Stimulated activated CD8-positive, alpha-beta memory T cell treated with anti-CD3 and anti-CD28 coated beads, Interleukin-12 subunit alpha, Interleukin-12 subunit beta, amount 100 ng/mL, for 4 hours (primary cell): ENCODE measurements around the gene AKAP8.
A peak's percentile ranks its signal among the peaks of the same experiment; 100 is the strongest.
"Not testable (repeated sequence)": the region's sequence is repeated elsewhere in the genome, so short reads cannot be mapped to it uniquely, and the experiment has no call there.

Experiments used
- DNase-seq: peaks from one replicate; pipeline ENCODE4 v3.0.0-alpha.2; 2020; ENCODE audit warnings: low read depth

The AKAP8 gene

GRCh38 chr19:15379083-15379998 is at the start of gene AKAP8:
TSS of gene AKAP8 (minus strand) at chr19:15379787. CDS start at chr19:15379731, 56 bp downstream.
- peak; percentile 97 for DNase-seq

- no peak for DNase-seq
These were observed 48.4 kb upstream of the AKAP8 start for GRCh38 chr19:15427991-15428471.

DNA sequence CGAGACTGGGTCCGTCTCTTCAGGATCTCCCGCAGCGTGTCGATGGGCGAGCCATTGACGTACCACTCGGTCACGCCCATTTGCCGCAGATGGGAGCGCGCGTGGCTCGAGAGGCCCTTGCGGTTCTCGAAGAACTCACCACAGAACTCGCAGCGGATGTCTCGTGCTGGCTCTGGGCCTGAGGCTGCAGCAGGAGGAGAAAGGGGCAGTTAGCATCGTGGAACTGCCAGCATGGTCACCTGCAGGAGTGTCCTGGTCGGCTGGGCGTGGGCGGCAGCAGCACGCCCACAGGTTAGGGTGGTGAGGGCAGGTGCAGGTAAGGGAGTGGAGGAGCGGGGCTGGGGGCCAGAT is 47.7 kb upstream of the AKAP8 start:
- no peak for DNase-seq

GRCh38 chr19:15426485-15427349 is 47.1 kb upstream of the AKAP8 start:
- DNase-seq, result no peak

GRCh38 chr19:15425321-15425950 is 45.8 kb upstream of the AKAP8 start:
- no peak for DNase-seq

- DNase-seq, result no peak
These were observed 45.2 kb upstream of the AKAP8 start for GRCh38 chr19:15424692-15425272.

- DNase-seq, result no peak
These were observed 44.5 kb upstream of the AKAP8 start for GRCh38 chr19:15424121-15424520.

DNA sequence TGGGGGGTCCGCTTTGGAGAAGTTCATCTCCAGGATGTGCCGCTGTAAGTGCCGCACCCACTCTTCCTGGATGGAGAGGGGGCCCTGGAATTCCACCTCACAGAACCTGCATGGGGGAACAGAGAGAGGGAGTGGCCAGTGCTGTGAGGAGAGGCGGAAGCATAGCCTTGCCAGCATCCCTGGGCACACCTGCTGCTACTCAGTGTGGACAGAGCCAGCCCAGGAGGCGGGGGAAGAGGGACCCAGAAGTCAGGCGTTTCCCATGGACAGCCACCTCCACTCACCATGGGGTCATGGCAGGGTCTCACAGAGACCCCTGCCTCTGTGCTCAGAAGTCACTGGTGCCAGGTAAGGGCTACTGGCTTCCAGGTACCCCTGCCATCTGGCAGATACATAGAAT is 43.5 kb upstream of the AKAP8 start:
- no peak for DNase-seq

GRCh38 chr19:15422296-15423075 is 42.9 kb upstream of the AKAP8 start:
- no peak for DNase-seq

GRCh38 chr19:15421721-15422260 is 42.2 kb upstream of the AKAP8 start:
- DNase-seq, result no peak

DNA sequence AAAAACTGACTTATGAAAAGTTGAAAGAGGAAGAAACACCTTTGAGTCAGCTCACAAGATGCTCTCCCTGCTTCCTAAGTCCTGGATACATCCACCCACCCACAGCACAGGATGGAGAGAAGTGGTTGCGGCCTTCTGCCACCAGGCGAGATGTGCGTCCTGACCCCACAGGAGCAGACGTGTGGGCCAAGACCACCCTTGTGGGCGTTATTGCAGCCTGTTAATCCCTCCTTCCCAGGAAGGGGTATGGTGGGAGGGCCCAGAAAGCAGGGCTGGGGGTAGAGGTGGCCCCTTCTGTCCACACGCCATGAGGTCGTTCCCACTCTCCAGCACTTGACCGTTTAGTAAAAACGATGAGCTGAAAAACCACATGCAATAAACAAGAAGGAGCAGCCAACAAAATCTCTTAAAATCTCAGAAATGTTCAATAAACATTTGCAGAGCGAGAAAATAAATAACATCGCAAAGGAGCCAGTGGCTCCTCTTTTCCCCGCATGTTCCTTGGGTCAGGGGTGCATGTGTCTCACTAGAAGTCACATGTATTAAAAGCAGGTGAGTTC is 41.6 kb upstream of the AKAP8 start:
- no peak for DNase-seq

GRCh38 chr19:15419413-15420025 is 39.9 kb upstream of the AKAP8 start:
- no peak for DNase-seq

GRCh38 chr19:15418579-15419412 is 39.2 kb upstream of the AKAP8 start, which contains the start of gene AKAP8L:
TSS of gene AKAP8L (minus strand) at chr19:15418988. CDS start at chr19:15418923, 65 bp downstream.
- peak; percentile 91 for DNase-seq

DNA sequence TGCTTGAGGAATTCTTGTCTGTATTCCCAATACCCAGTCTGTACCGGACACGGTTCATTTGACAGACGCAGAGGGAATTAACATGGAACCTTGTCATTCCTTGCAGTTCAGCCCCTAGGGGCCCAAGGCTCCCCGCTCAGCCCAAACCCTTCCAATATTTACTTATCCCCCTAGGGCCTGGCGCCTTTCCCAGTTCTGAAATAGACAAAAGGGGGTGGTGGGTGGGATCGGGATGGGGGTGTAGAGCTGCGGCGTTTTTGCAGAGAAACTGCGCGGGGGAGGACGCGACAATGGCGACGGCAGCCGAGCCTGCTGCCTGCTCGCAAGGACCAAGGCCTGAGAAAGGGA is 38.6 kb upstream of the AKAP8 start:
- no peak for DNase-seq

DNA sequence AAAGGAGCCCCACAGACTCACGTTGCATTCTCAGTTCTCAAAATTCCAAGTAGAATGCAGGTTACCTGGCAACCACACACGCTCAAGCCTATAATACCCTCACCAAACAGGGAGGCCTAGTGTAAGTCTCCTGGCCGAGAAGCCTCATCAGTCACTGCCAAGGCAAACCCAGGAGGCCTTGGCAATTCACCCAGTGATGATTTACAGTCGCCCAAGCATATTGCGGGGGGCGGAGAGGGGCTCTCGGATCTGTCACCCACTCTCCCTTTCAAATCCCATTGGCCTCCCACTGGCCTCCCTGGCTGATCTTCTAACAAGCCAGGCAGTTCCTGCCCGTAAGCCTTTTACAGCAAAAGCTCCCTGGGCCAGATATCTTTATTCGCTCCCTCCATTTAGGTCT is 38.1 kb upstream of the AKAP8 start:
- no peak for DNase-seq

DNA sequence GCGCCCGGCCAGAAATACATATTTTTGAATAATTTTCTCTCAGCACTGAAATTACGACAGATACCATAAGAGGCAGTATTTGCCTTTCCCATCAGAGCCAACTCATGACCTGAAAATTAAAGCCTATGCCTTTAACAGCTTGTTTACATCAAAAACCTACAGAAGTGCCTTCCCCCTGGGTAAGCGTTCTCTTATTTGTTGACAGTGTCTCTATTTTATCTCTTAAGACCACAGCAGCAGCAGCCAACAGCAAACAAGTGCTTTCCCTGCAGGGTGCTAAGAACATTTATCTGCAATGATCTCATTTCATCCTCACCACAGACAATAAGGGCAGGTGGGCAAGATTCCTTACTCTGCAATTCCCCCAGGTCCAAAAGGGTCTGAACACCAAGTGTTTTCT is 33.2 kb upstream of the AKAP8 start:
- no peak for DNase-seq

- DNase-seq, result not testable (repeated sequence)
These were observed 31.8 kb upstream of the AKAP8 start for GRCh38 chr19:15411351-15411750.

- no peak for DNase-seq
These were observed 25.2 kb upstream of the AKAP8 start for GRCh38 chr19:15404780-15405211.
